ENCODE measurements around the gene VDAC1. TPM values are rescaled to one million over a fixed set of nuclear protein-coding genes. Genes with fewer than 3 reads are reported as not detected.

VDAC1 gene
- total and polyA plus RNA-seq, 2 of the 8 experiments (the other 6 are each of a cell fraction or from before 2014, with no cell fraction given): 111 to 301 TPM

- Histone ChIP-seq H3K4ac (replicated peaks; ENCODE audit: insufficient read length, low read depth, low read length) (no peak overlapping the region), H2BK20ac (ENCODE audit: low read length) (no peak overlapping the region), H2AK5ac (ENCODE audit: low read depth, low read length) (no peak overlapping the region), H3K9ac (replicated peaks in 1 of 4; ENCODE audit: extremely low read depth in 1 of 4, low read depth in 3 of 4, low read length in 3 of 4) (no peak overlapping the region), H3K23me2 (ENCODE audit: low read depth, low read length) (no peaks in the 10 kb centered on the region), H2BK15ac (ENCODE audit: low read length) (no peak overlapping the region), H3K9me3 (ENCODE audit: insufficient read depth in 2 of 2, low read depth in 1 of 2, low read length in 1 of 2) (no peaks in the 10 kb centered on the region), H3K23ac (ENCODE audit: insufficient read length) (no peak overlapping the region), H3K4me2 (ENCODE audit: insufficient read depth in 1 of 2, low read depth in 2 of 2, low read length in 2 of 2) (no peak overlapping the region), H4K8ac (ENCODE audit: extremely low read depth, insufficient read depth, low read length) (no peak overlapping the region), H3K18ac (ENCODE audit: extremely low read depth, low read length) (no peak overlapping the region), H4K20me1 (replicated peaks in 1 of 2; ENCODE audit: control insufficient read depth in 1 of 2, insufficient read depth in 2 of 2, low read length in 2 of 2) (no peaks in the 10 kb centered on the region), H4K5ac (ENCODE audit: insufficient read length, low read depth, low read length) (no peak overlapping the region), H3K14ac (ENCODE audit: insufficient read length) (no peak overlapping the region), H2BK120ac (replicated peaks; ENCODE audit: low read depth, low read length) (no peak overlapping the region), H3K79me2 (ENCODE audit: control insufficient read depth in 1 of 2, insufficient read depth in 2 of 2, low read length in 2 of 2) (no peaks in the 10 kb centered on the region), H3K4me3 (ENCODE audit: extremely low read depth in 1 of 4, insufficient read depth in 2 of 4, low read depth in 3 of 4, low read length in 4 of 4) (no peak overlapping the region), H2AFZ (ENCODE audit: low read length) (no peak overlapping the region), H2BK12ac (ENCODE audit: low read depth, low read length) (no peak overlapping the region), H3K27me3 (replicated peaks in 1 of 4; ENCODE audit: control insufficient read depth in 3 of 4, extremely low read depth in 1 of 4, insufficient read depth in 3 of 4, low read length in 3 of 4) (no peaks in the 10 kb centered on the region), H3K36me3 (ENCODE audit: control insufficient read depth in 2 of 4, insufficient read depth in 4 of 4, low read length in 3 of 4) (no peaks in the 10 kb centered on the region), H3K4me1 (replicated peaks in 1 of 4; ENCODE audit: control insufficient read depth in 3 of 4, insufficient read depth in 4 of 4, low read length in 3 of 4) (no peaks in the 10 kb centered on the region; a peak in 1 of 7 replicates), H4K91ac (replicated peaks; ENCODE audit: insufficient read length, low read length) (no peak overlapping the region), H2BK5ac (ENCODE audit: low read depth, low read length) (no peak overlapping the region), H3K27ac (ENCODE audit: low read depth, low read length) (no peak overlapping the region), H3K56ac (replicated peaks; ENCODE audit: insufficient read length, low read depth, low read length) (no peak overlapping the region), H3K79me1 (ENCODE audit: low read depth, low read length) (no peaks in the 10 kb centered on the region)
- no peak for DNase-seq (ENCODE audit: low read depth in 1 of 2, low spot score in 2 of 2)
- no peak for TF ChIP-seq USF2 (IDR thresholded peaks at IDR 0.05; ENCODE audit: low read length)
- TF ChIP-seq SIX5 (IDR thresholded peaks at IDR 0.05; ENCODE audit: low read depth, low read length): no peak
- no peak for TF ChIP-seq CHD2 (IDR thresholded peaks at IDR 0.05; ENCODE audit: low read length)
- TF ChIP-seq SRF (IDR thresholded peaks at IDR 0.05; ENCODE audit: low read depth, low read length): no peak
- TF ChIP-seq RFX5 (IDR thresholded peaks at IDR 0.05; ENCODE audit: borderline replicate concordance, low read depth, low read length): no peak
- TF ChIP-seq TAF1 (IDR thresholded peaks at IDR 0.05; ENCODE audit: low read depth, low read length): no peak
- TF ChIP-seq MAX (IDR thresholded peaks at IDR 0.05): no peak
- FAIRE-seq: no peak
- POLR2A ChIA-PET (ENCODE audit: partially characterized antibody): no interaction called here
- CTCF ChIA-PET (ENCODE audit: partially characterized antibody): interaction anchor here (0.6 to 7.7 kb wide), 5 partner anchors 14 to 140 kb away, joined by 3 to 74 read pairs (median 5); no protein-coding TSS in a partner anchor
Measured at GRCh38 chr5:133948721-133949120, 56.1 kb downstream of the VDAC1 start.

All from H1 (cell line).